Subcutaneous adipose tissue (tissue), 4 donors: Measurements from ENCODE around the gene MEGF9. TPM values are rescaled to one million over a fixed set of nuclear protein-coding genes. Genes with fewer than 3 reads are reported as not detected.

ENCODE experiments used
- total RNA-seq, 4 donors: library from RNA; depleted of rRNA; stranded (reverse); fragments of >200 nt; gene quantifications; one replicate each; pipeline ENCODE4 v1.1.0, GENCODE V29; 2016
- TF ChIP-seq, protein P1 (sequence below): fragments of 450-650 bp; IDR thresholded peaks from one replicate; pipeline ENCODE4 v1.5.1; 2016; ENCODE audit warnings: low read depth, mild to moderate bottlenecking, control low read depth, antibody characterized with exemption, moderate library complexity

MEGF9 gene
- total RNA-seq, 4 donors from 2014 or later: 33.7 to 55.1 (median 41.8) TPM

DNA sequence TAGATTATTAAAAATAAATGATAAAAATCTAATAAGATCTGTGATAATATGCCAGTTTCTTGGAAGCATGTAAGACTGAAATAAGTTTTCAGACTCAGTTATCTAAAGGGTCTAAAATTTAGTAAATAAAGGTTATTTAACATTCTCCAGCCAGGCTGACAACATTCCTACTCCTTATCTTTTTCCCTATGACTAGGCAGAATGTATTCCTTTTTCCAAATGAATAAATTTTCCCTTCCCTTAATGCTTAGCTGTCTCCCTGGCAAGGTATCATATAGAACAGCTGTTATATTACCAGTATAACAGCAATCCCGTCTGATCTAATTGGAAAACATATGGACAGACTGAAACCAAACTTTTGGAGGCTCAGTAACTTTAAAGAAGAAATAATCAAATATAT, 13.0 kb downstream of the MEGF9 start:
- TF ChIP-seq, protein P1, sequence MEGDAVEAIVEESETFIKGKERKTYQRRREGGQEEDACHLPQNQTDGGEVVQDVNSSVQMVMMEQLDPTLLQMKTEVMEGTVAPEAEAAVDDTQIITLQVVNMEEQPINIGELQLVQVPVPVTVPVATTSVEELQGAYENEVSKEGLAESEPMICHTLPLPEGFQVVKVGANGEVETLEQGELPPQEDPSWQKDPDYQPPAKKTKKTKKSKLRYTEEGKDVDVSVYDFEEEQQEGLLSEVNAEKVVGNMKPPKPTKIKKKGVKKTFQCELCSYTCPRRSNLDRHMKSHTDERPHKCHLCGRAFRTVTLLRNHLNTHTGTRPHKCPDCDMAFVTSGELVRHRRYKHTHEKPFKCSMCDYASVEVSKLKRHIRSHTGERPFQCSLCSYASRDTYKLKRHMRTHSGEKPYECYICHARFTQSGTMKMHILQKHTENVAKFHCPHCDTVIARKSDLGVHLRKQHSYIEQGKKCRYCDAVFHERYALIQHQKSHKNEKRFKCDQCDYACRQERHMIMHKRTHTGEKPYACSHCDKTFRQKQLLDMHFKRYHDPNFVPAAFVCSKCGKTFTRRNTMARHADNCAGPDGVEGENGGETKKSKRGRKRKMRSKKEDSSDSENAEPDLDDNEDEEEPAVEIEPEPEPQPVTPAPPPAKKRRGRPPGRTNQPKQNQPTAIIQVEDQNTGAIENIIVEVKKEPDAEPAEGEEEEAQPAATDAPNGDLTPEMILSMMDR: no peak

DNA sequence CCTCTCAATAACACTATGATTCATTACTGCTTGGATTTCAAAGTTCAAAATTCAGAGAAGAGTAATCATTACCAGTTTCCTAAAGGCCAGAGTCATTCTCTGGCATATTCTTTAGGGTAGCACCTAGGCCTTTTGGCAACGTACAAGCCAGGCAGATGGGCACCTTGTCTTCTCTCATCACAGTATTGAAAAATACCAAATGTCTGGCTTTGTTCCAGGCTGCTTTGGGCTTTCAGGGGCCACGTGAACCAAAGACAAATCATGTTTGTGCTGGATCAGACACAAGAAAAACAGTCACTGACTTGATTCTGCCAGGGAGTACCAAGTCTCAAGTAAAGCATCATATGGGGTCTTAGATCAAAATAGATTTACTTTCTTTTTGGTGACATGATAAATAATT, 15.5 kb downstream of the MEGF9 start:
- TF ChIP-seq, protein P1: no peak

DNA sequence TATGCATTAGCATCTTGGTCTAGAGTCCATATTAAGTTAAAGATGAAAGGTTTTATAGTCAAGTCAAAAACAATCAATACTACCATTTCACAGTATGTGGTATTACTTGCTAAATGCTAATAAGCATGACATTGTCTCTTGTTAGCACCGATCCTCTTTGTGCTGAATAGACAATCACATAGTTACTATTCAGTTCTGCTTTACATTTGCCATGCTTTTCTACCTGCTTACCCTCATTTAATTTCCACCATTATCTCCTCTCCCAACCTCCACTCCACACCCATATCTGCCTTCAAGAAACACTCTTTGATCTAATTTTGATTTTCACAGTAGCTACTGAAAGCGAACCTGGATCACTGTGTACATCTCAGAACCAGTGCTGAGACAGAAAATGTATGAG, 16.8 kb downstream of the MEGF9 start:
- TF ChIP-seq, protein P1: no peak

DNA sequence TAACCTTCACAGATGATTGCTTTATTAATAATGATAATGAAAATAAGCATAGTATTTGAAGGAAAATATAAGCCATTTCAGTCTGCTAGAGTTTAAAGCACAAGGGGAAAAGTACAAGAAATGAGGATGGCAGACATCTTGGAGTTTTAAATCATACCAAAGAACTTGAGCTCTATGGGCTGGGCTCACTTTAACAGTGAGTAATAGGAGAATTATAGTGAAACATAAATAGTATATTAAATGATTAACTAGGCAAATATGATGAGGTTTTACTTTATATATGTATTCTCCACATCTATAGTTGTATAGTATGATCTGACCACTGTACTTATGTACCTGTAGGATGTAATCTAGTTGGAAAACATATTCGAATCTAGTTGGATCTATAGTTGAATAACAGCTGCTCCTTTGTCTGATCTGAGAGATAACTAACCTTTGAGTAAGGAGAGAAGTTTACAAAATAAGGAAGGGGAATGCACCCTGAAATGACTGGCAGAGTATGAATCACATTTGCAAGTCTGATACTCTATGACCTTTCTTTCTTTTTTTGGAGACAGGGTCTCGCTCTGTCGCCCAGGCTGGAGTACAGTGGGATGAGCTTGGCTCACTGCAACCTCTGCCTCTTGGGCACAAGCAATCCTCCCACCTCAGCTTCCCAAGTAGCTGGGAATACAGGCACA, 17.6 kb downstream of the MEGF9 start:
- TF ChIP-seq, protein P1: no peak

DNA sequence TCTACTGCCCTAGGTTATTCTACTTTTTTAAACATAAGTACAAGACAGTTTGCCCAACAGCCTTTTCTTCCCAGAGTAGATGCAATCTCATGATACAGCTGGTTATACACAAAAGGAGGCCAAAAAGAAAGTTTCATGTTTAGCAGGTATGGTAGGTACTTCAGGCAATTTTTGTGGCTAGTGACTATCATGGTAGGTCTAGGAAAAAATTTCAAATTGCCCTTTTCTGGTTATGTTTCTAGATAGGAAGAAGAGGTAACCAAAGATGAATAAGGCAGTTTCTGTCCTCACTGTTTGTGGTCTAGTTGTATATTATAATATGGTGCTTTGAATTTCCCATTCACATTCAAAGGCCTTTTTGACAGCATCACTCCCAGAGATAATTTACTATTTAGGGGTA, 19.7 kb downstream of the MEGF9 start:
- TF ChIP-seq, protein P1: no peak

DNA sequence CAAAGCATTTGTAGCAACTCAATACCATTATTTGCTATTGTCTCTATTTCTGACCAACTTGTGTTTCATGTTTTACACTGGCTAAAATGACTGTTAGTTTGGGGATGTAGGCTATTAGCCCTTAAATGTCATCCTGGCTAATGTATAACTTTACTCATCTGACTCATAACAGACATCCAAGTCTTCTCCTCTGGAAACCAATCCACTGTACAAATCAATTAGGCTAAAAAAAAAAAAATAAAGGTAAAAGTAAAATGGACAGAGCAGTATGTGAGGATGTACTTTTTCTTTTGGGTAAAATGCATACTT, 20.6 kb downstream of the MEGF9 start:
- TF ChIP-seq, protein P1: no peak

DNA sequence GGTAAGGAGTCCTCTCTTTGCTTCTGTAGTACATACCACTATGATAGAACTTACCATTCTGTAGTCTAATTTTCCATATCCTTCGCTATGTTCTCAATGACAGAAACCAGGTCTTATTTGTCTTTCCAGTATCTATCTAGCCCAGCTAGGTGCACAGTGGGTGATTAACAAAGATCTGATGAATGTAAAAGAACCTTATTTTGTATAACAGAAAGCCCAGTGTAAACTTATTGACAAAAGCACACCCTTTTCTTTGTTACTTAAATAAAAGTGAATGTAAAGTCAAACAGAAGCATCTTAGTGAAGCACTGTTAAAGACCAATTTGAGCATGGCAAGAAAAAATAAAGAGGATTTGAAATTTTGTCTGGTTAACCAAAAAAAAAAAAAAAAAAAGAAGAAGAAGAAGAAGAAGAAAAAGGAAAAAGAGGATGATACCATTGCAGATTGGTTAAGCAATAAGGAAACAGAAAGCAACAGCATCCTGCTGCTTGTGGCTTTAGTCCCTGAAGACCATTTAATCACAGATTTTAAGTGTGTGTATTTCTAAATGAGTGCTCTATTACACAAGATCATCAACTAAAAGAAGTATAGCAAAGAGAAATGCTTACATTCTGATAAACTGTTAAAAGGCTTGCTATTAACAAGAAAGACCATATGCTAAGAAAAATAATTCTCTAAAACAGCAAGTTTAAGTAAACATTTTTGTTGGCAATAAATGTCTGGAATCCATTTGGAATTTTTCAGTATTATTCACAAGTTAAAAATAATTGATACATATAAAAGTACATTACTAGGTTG, 21.2 kb downstream of the MEGF9 start:
- TF ChIP-seq, protein P1: no peak
